ENCODE results near the gene OR52K2.
"Not testable (repeated sequence)": the region's sequence is repeated elsewhere in the genome, so short reads cannot be mapped to it uniquely, and the experiment has no call there.

Gene OR52K2

GRCh38 chr11:4448995-4449394 is at the start of gene OR52K2:
Gene OR52K2, plus strand, starts transcription at chr11:4449295. Its CDS starts 45 bp downstream, at chr11:4449340.
- DNase-seq = no peak

GRCh38 chr11:4406206-4406605 is 42.9 kb upstream of the OR52K2 start:
- not testable (repeated sequence) for DNase-seq

- DNase-seq = no peak
Measured at GRCh38 chr11:4416306-4416705, 32.8 kb upstream of the OR52K2 start.

- no peak for DNase-seq
Measured at GRCh38 chr11:4416816-4417215, 32.3 kb upstream of the OR52K2 start.

GRCh38 chr11:4418403-4418802 is 30.7 kb upstream of the OR52K2 start:
- DNase-seq = no peak

- DNase-seq = no peak
Measured at GRCh38 chr11:4430051-4430450, 19.0 kb upstream of the OR52K2 start.

- no peak for DNase-seq
Measured at GRCh38 chr11:4433856-4434255, 15.2 kb upstream of the OR52K2 start.

- no peak for DNase-seq
Measured at GRCh38 chr11:4436411-4436810, 12.7 kb upstream of the OR52K2 start.

GRCh38 chr11:4441515-4441914 is 7.6 kb upstream of the OR52K2 start:
- DNase-seq = no peak

- no peak for DNase-seq
Measured at GRCh38 chr11:4443232-4443891, 5.7 kb upstream of the OR52K2 start.

GRCh38 chr11:4453118-4453517 is 4.0 kb downstream of the OR52K2 start:
- no peak for DNase-seq

GRCh38 chr11:4454021-4454420 is 4.9 kb downstream of the OR52K2 start:
- no peak for DNase-seq

GRCh38 chr11:4455419-4455818 is 6.3 kb downstream of the OR52K2 start:
- no peak for DNase-seq

- DNase-seq = no peak
Measured at GRCh38 chr11:4459500-4459899, 10.4 kb downstream of the OR52K2 start.

GRCh38 chr11:4460151-4460550 is 11.1 kb downstream of the OR52K2 start:
- DNase-seq = no peak

- no peak for DNase-seq
Measured at GRCh38 chr11:4464216-4465159, 15.4 kb downstream of the OR52K2 start.

- DNase-seq = no peak
Measured at GRCh38 chr11:4465407-4465806, 16.3 kb downstream of the OR52K2 start.

- DNase-seq = no peak
Measured at GRCh38 chr11:4466131-4466870, 17.2 kb downstream of the OR52K2 start.

- no peak for DNase-seq
Measured at GRCh38 chr11:4466871-4467442, 17.9 kb downstream of the OR52K2 start.

- DNase-seq = no peak
Measured at GRCh38 chr11:4467811-4468606, 18.9 kb downstream of the OR52K2 start.

- DNase-seq = no peak
Measured at GRCh38 chr11:4479644-4480043, 30.5 kb downstream of the OR52K2 start.

GRCh38 chr11:4480577-4481239 is 31.6 kb downstream of the OR52K2 start:
- no peak for DNase-seq
